ENCODE results near the gene NFIA.

Gene NFIA

DNA sequence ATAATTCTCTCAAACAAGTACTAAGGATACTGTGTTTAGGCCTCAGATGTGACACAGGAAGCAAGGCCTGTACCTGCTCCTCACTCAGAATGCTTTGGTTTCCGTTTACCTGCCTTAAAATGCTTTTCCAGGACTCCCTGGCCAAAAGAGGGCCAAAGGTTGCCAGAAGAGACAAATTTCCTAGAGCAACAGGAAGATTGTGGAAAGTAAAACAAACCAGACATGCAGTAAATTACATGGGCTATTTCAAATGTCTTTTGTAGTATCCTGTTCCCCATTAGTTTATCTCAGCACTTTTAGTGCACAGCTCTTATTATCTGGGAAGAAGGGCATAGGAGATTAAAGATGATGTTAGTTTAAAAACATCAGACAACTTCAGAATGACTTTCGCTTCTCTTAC, 280.0 kb downstream of the NFIA start:
- no peak for DNase-seq (ENCODE audit: low read depth)
- no peak for TF ChIP-seq CTCF (conservative IDR thresholded peaks at IDR 0.05; ENCODE audit: low read depth, low read length)
- no peak overlapping the region for H3K4me3 ChIP-seq (ENCODE audit: low read length)

DNA sequence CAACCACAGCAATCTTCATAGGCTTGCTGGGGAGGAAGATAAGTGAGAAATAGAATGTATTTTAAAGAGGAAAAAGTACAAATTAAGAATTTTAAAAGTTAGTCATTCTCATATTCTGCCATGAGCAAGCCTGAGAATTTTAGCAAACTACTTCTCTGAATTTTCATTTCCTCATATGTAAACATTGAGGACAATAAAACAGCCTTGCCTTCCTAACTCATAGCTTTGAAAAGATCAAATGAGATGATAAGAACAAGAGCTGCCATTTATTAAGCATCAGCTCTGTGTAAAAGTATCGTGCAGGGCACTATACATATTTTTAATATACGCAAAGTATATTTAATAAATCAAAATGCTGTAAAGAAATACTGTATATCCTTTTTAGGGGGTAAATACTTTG, 286.0 kb downstream of the NFIA start:
- no peak overlapping the region for H3K4me3 ChIP-seq (ENCODE audit: low read length)
- no peak for TF ChIP-seq CTCF (conservative IDR thresholded peaks at IDR 0.05; ENCODE audit: low read depth, low read length)
- no peak for DNase-seq (ENCODE audit: low read depth)

GRCh38 chr1:61368876-61369275, 286.5 kb downstream of the NFIA start:
- DNase-seq (ENCODE audit: low read depth), result no peak
- no peak overlapping the region for H3K4me3 ChIP-seq (ENCODE audit: low read length)
- no peak for TF ChIP-seq CTCF (conservative IDR thresholded peaks at IDR 0.05; ENCODE audit: low read depth, low read length)

DNA sequence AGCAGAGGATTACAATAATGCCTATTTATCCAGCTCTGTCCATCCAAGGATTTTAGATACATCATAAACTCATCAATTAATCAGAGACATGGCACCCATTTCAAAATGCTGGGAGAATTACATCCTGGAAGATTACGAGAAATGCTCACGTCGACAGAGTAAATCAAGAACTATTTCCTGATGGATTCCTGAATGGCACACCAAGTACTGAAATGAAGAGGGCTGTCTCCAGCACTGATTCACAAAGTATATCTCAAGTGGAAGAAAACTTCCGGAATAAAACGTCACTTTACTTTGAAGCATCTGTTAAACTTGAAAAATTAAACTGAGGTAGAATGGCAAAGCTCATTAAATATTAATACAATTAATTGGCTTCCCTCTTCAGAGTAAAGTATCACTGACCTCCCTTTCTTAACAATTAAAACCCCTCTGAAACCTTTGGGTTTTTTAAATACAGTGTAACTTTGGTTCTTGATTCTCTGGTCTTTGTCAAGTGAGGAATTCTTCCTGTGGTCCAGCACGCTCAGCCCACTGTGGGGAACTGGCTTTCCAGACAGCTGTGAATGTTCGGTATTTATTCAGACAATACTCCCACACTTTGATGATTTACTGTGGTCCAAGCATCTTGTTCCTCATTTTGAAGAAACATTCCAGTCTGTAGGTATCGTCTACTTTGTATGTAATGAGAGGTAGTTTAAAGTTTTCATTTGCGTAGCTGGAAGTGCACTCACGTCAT, 288.0 kb downstream of the NFIA start:
- TF ChIP-seq CTCF (conservative IDR thresholded peaks at IDR 0.05; ENCODE audit: low read depth, low read length), result no peak
- no peak overlapping the region for H3K4me3 ChIP-seq (ENCODE audit: low read length)
- DNase-seq (ENCODE audit: low read depth), result no peak

GRCh38 chr1:61370913-61371279, 288.5 kb downstream of the NFIA start:
- TF ChIP-seq CTCF (conservative IDR thresholded peaks at IDR 0.05; ENCODE audit: low read depth, low read length), result no peak
- no peak for DNase-seq (ENCODE audit: low read depth)
- no peak overlapping the region for H3K4me3 ChIP-seq (ENCODE audit: low read length)

GRCh38 chr1:61372944-61373343, 290.6 kb downstream of the NFIA start:
- no peak overlapping the region for H3K4me3 ChIP-seq (ENCODE audit: low read length)
- no peak for DNase-seq (ENCODE audit: low read depth)
- no peak for TF ChIP-seq CTCF (conservative IDR thresholded peaks at IDR 0.05; ENCODE audit: low read depth, low read length)

DNA sequence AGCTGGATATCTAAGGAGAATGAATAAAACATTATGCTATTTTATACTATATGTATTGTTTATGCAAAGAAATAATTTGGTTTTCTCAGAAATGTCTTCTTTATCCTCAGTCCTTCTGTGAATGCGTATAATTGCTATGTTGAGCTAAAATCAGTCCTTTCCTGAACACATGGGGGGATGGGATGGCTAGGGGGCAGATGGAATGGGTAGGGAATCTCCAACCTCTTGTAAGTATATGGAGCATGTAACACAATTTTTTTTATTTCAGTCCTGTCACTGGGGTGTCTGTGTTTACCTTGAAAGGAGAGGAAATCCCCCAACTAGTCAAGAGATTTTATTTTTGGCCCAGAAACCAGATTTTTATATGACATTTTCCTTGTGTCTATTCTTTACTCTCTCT, 291.8 kb downstream of the NFIA start:
- TF ChIP-seq CTCF (conservative IDR thresholded peaks at IDR 0.05; ENCODE audit: low read depth, low read length), result no peak
- no peak for DNase-seq (ENCODE audit: low read depth)
- H3K4me3 ChIP-seq (ENCODE audit: low read length), result no peak overlapping the region
